GM19035 (cell line): Measurements from ENCODE around the gene NHLRC2.

Experiments
- ATAC-seq: cut with Tn5 transposase; IDR thresholded peaks from one replicate; pipeline ENCODE4 v1.9.1; 2021; ENCODE audit not compliant: unreplicated experiment

NHLRC2 gene

DNA sequence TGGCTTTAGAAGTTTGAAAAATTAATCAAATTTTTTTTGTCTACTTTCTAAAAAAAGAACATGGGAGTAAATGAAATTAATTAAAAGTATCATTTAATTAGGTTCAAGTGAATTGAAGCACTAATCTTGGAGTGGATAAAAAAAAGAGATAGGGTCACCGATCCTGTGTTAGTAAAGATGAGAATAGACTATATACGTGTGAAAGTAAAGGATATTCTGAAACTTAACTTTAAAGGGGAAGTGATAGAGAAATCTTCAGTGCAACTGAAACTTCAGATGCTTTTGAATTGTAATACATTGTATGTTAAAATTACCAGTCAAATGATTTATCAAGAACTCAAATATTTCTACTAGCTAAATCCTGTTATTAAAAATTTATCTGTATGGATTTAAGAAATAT is 4.8 kb downstream of the NHLRC2 start:
- ATAC-seq, result peak; percentile 42

- no peak for ATAC-seq
Measured at GRCh38 chr10:113865901-113866300, 11.4 kb downstream of the NHLRC2 start.

GRCh38 chr10:113866551-113867394 is 12.3 kb downstream of the NHLRC2 start:
- ATAC-seq, result no peak

DNA sequence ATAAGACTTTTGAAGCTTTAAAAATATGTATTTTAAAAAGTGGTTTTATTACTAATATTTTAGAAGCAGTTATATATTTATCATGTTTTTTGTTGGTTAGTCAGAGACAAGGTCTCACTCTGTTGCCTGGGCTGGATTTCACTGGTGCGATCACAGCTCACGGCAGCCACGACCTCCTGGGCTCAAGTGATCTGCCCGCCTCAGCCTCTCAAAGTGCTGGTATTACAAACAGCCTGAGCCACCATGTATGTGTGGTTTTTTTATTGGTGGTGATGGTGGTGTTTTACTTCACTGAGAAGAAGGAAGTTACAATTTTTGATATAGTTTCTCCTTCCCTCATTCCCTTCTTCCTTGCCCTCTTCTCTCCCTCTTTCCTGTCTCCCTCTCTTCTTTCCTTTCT is 13.4 kb downstream of the NHLRC2 start:
- no peak for ATAC-seq

DNA sequence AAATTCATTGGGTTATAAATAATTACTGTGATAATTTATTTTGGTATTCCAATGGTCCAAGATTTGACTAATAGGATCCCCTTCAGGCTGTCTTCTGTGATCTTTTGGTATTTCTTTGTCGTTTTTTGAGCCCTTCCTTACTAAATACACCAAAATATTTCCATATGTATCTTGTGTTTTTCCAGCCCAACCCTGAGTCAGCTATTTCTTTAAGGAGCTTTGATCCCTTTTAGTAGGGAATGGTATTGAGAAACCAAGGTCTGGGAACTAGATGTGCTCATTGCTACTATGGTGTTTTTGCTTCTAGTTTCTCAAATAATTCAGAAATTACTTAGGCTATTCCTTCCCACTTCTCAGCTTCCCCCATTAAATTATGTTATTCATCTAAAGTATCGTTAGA is 15.3 kb downstream of the NHLRC2 start:
- ATAC-seq, result no peak

DNA sequence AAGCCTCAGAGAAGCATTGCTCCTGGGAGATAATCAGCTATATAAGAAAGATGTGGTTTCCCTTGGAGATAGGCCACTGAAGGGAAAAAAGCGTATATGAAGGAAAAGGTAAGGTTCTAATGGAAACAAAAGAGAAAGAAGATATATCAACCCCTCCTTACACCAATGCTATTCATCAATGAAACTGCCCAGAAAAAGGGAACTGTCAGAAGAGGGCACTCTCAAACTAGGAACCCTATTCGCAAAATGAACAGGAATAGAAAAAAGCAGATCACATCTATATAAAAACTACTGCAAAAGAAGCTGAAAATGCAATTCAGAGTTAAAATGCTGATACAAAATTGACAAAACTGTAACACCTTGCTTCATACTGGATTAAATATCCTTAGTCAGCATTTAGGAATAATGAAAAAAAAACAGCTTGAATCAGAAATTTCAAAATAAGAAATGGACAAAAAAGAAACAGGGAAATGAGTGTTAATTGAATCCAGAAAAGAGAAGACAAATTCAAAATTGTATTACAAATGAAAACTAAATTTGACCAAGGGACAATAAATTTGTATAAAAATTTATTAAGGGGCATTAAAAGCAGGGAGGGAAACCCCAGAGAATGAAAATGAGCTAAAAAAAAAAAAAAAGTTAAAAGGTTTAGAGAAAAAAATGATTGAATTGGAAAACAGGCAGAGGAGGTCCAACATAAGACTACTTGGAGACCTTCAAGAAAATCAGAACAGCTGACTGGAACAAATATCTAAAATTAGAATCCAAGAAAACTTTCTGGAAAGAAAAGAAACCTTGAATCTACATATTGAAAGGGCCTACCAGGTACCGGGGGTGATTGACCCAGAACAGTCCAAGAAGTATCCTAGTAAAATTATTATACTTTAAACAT is 17.9 kb downstream of the NHLRC2 start:
- ATAC-seq, result no peak

DNA sequence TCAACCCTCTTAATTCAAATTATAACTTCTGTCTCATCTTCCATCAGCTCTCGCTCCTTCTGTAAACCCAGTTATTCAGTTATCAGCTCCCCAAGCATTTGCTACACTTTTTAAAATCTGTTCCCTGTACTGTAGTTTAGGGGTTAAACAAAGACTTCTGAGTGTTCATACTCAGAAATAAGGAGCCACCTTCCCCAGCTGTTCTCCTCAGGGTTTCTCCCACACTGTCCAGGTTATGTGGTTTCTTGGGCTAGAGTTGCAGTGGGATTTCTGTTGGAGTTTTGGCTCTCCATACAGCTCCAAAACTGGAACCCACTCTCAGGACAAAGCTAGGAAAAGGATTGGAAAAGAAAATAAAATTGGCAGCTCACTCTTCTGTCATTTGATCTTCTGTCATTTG is 20.8 kb downstream of the NHLRC2 start:
- ATAC-seq, result no peak

- no peak for ATAC-seq
Measured at GRCh38 chr10:113876461-113876860, 22.0 kb downstream of the NHLRC2 start.

DNA sequence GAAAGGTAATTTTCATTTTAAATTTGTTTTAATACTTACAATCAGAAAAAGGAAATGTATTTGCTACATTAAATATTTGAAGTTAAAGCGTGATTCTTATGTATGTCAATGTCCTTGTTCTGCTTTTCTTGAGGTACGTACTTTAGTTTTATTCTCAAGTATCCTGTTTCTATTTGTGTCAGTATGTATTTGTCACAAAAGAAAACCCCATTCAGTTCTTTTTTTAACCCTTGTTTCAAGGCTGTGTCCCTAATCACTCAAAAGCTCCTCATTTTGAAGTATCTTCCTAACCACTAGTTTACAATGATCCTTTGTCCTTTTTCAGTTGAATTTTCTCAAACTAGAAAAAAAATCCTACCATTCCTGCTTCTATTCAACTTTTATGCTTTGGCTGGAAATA is 25.2 kb downstream of the NHLRC2 start:
- ATAC-seq, result peak; percentile 83

GRCh38 chr10:113880236-113880635 is 25.8 kb downstream of the NHLRC2 start:
- no peak for ATAC-seq

DNA sequence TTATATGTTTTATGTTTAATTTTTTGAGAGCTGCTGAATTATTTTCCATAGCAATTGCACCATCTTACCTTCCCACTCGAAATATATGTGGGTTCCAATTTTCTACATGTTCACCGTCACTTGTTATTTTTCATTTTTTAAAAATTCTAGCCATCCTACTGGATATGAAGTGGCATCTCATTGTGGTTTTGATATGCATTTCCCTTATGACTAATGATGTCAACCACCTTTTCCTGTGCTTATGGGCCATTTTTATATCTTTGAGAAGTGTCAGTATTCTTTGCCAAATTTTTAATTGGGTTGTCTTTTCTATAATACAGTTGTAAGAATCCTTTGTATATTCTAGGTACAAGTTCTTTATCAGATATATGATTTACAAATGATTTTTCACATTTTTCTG is 27.8 kb downstream of the NHLRC2 start:
- ATAC-seq, result no peak

- no peak for ATAC-seq
Measured at GRCh38 chr10:113889911-113890310, 35.5 kb downstream of the NHLRC2 start.

DNA sequence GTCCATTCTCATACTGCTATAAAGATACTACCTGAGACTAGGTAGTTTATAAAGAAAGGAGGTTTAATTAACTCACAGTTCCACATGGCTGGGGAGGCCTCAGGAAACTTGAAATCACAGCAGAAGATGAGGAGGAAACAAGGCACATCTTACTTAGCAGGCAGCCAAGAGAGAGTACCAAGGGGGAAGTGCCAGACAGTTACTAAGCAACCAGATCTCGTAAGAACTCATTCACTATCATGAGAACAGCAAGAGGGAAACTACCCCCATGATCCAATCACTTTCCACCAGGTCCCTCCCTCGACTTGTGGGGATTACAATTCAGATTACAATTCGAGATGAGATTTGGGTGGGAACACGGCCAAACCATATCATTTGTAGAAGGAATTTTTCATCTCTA is 36.3 kb downstream of the NHLRC2 start:
- ATAC-seq, result no peak

GRCh38 chr10:113891476-113891875 is 37.0 kb downstream of the NHLRC2 start:
- no peak for ATAC-seq

DNA sequence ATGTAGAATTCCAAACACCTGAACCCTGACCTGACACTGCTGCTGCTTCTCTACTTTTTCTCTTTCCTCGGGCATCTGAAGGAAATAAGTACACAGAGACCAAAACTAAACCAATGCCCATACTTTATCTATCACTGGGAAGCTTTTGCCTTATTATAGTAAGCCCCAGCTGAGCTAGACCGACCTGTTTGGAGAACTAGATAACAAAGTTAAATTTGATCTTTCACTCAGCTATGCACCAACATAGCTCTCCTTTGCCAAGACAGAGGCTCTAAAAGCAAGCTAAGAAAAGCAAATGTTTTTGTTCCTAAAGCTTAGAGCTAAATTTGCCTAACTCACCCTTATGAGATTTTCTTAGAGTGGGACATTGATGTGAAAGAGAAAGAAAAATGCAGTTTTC is 39.1 kb downstream of the NHLRC2 start:
- ATAC-seq, result no peak

GRCh38 chr10:113894581-113894980 is 40.1 kb downstream of the NHLRC2 start:
- no peak for ATAC-seq

DNA sequence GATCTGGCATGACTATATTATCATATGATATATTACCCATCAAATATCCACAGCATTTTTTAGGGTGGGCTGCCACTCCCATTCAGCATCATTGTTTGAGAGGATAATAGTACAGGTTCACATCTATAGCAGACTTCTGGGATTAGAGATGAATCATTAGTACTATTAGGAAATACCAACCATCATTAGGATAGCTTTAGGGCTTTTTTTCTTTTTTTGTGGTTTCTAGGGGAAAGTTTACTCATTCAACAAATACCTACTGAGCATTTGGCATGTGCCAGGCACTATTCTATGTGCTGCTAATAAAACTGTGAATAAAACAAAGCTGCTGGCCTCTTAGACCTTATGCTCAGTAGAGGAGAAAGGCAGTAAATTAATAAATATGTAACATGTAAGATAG is 40.6 kb downstream of the NHLRC2 start:
- ATAC-seq, result no peak

- no peak for ATAC-seq
Measured at GRCh38 chr10:113897693-113898618, 43.5 kb downstream of the NHLRC2 start.

DNA sequence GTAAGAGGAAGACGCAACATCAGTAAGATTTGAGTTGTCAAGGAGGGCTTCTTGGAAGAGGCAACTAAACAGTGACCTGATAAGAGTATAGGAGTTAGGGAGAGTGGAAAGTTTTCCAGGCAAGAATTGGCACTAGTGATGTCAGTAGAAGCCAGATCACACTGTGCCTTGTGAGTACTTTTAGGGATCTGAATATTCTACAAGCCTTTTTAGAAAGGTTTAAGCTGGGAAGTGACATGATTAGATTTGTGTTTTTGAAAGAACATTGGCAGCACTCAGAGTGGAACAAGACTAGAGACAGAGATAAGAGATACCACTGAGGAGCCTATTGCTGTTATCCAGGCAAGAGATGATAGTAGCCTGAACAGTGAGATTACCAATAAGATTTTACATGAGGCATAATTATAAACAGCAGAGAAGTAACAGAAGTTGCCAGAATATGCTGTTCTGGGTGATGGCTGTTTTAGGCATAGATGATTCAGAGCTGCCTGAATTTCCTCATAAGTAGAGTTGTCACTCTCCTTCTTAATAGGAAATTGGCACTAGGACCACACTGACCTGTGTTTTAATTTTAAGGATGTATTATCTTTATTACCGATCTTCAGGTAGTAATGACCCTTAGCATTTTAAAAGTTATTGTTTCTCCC is 45.6 kb downstream of the NHLRC2 start:
- ATAC-seq, result no peak

GRCh38 chr10:113905756-113906155 is 51.3 kb downstream of the NHLRC2 start:
- ATAC-seq, result no peak

- ATAC-seq, result no peak
Measured at GRCh38 chr10:113907166-113907565, 52.7 kb downstream of the NHLRC2 start.
